GM10266 (cell line): Measurements from ENCODE around the gene SLC6A19.

Source experiments
- DNase-seq: peaks from one replicate; pipeline ENCODE4 v3.0.0; 2012; ENCODE audit errors: extremely low spot score
- TF ChIP-seq, protein P1 (sequence below): IDR thresholded peaks from 2 replicates; pipeline ENCODE4 v1.5.1; 2012; ENCODE audit warnings: mild to moderate bottlenecking, low read depth; ENCODE audit not compliant: control insufficient read depth, insufficient read depth; ENCODE audit errors: missing control alignments

Gene SLC6A19

DNA sequence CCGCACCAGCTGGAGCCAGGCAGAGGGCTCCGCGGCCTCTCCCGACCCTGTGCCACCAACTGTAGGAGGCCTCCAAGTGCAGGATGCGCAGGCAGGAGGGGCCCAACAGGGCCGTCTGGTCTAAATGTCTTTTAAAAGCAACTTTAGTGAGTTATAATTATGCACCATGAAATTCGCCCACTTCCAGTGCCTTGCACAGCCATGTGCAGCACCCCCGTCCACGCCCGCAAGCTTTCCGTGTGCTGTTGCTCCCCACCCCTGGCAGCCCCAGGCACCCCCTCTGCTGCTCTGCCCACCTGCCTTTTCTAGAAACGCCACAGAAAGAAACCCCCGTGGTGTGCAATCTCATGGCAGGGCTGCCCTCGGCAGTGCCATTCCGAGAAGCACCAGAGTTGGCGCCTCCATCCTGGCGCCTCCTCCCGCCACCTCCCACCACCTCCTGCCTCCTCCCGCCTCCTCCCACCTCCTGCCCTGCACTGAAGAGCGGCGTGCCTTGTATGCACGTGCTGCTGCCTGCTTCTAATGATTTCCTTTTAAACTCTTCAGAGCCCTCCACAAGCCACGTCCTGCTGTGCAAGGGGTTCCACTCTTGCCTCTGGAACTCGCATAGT is 16.3 kb downstream of the SLC6A19 start:
- DNase-seq = no peak
- TF ChIP-seq, protein P1, sequence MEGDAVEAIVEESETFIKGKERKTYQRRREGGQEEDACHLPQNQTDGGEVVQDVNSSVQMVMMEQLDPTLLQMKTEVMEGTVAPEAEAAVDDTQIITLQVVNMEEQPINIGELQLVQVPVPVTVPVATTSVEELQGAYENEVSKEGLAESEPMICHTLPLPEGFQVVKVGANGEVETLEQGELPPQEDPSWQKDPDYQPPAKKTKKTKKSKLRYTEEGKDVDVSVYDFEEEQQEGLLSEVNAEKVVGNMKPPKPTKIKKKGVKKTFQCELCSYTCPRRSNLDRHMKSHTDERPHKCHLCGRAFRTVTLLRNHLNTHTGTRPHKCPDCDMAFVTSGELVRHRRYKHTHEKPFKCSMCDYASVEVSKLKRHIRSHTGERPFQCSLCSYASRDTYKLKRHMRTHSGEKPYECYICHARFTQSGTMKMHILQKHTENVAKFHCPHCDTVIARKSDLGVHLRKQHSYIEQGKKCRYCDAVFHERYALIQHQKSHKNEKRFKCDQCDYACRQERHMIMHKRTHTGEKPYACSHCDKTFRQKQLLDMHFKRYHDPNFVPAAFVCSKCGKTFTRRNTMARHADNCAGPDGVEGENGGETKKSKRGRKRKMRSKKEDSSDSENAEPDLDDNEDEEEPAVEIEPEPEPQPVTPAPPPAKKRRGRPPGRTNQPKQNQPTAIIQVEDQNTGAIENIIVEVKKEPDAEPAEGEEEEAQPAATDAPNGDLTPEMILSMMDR = no peak

DNA sequence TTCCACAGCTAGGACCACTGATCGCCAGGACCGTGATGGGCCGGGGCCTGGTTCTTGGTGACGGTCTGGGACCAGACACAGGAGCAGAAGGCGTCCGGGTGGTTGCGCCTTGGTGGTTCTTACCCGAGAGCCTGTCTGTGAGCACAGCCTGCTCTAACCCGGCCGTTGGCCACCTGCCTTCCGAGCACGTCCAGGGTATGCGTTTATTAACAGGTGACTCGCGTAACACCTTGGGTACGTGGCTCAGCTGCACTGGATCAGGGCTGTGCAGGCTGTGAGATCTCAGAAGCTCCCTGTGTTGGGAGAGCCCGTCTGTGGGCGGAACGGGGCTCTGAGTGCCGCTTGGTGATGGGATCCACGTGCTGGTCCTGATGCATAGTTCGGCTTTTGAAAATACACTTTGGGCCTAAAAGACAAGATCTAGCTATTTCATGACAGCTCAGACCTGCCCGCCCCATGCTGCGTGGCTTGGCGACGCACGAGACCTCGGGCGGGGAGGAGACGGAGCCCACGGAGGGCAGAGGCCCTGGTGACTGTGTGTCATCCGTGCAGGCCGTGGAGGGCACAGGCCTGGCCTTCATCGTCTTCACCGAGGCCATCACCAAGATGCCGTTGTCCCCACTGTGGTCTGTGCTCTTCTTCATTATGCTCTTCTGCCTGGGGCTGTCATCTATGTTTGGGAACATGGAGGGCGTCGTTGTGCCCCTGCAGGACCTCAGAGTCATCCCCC is 17.1 kb downstream of the SLC6A19 start:
- no peak for DNase-seq
- TF ChIP-seq, protein P1 = no peak

DNA sequence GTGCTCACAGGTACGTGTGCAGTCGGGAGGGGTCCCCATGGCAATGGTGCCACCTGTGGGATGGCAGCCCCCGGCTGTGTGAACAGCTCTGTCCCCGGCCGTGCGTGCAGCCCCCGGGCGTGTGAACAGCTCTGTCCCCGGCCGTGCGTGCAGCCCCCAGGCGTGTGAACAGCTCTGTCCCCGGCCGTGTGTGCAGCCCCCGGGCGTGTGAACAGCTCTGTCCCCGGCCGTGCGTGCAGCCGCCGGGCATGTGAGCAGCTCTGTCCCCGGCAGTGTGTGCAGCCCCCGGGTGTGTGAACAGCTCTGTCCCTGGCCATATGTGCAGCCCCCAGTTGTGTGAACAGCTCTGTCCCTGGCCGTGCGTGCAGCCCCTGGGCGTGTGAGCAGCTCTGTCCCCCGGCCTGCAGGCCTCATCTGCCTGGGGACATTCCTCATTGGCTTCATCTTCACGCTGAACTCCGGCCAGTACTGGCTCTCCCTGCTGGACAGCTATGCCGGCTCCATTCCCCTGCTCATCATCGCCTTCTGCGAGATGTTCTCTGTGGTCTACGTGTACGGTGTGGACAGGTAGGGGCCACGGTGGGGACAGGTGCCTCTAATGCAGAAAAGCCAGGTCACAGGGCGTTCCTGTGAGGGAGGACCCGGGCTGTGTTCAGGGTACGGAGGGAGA is 17.8 kb downstream of the SLC6A19 start:
- TF ChIP-seq, protein P1 = no peak
- DNase-seq = no peak

DNA sequence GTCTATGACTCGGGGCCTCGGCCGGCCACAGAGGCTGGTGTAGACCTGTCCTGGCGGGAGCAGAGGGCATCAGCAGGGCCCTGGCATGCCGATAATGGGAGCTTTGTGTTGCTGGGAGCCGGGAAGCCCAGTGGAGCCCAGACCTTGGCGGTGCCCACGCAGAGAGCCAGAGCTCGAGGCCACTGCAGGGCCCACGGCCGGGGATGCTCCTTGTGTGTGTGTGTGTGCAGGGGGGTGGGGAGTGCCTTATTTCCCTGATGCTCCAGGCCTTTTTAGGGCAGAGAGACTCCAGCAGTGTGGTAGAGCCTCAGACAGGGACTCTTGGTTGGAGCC is 18.3 kb downstream of the SLC6A19 start:
- TF ChIP-seq, protein P1 = no peak
- DNase-seq = no peak

DNA sequence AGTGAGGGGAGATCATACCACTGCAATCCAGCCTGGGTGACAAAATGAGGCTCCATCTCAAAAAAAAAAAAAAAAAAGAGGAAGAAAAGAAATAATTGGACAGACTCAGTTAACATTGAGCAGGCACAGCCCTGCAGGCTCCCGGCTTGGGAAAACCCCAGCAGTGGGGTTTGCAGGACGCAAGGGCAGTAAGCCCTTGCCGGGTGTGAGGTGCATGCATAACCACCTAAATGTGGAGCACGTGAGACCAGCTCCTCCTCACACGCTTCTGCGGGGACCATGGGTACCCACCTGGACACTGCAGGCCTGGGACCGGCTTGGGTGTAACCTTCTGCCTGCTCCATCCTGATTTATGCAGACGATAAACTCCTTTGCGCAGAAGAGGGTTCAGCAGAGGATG is 19.0 kb downstream of the SLC6A19 start:
- TF ChIP-seq, protein P1 = no peak
- DNase-seq = no peak

DNA sequence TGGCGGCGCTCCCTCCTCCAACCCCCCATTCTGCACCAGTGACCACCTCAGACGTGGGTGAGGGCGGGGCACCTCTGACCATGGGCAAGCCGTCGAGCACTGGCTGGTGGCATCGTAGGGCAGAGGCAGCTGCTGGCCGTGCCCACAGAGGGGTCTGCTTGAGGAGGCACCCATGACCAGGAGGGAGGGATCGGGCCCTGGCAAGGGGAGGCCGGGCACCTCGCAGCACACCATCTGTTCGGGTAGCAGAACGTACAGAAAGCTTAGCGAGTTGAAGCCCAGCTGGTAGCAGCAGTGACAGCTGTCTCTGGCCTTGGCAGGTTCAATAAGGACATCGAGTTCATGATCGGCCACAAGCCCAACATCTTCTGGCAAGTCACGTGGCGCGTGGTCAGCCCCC is 19.4 kb downstream of the SLC6A19 start:
- no peak for DNase-seq
- TF ChIP-seq, protein P1 = no peak

DNA sequence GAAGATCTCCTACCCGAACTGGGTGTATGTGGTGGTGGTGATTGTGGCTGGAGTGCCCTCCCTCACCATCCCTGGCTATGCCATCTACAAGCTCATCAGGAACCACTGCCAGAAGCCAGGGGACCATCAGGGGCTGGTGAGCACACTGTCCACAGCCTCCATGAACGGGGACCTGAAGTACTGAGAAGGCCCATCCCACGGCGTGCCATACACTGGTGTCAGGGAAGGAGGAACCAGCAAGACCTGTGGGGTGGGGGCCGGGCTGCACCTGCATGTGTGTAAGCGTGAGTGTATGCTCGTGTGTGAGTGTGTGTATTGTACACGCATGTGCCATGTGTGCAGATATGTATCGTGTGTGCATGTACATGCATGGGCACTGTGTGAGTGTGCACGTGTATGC is 20.3 kb downstream of the SLC6A19 start:
- no peak for DNase-seq
- TF ChIP-seq, protein P1 = no peak
